HG03460 (cell line): ENCODE measurements around the gene FIS1.
"Not testable (repeated sequence)": the region's sequence is repeated elsewhere in the genome, so short reads cannot be mapped to it uniquely, and the experiment has no call there.

ENCODE experiments used
- ATAC-seq: cut with Tn5 transposase; IDR thresholded peaks from one replicate; pipeline ENCODE4 v1.9.1; 2021; ENCODE audit not compliant: unreplicated experiment

FIS1 gene

GRCh38 chr7:101244375-101245146, at the start of gene FIS1:
FIS1 (minus strand) TSS chr7:101245081; CDS start chr7:101245004, 77 bp downstream.
- peak; percentile 95 for ATAC-seq

GRCh38 chr7:101294039-101294831, 49.4 kb upstream of the FIS1 start:
- ATAC-seq: no peak

- ATAC-seq: not testable (repeated sequence)
Observed at GRCh38 chr7:101293069-101294021, 48.5 kb upstream of the FIS1 start.

- not testable (repeated sequence) for ATAC-seq
Observed at GRCh38 chr7:101292566-101292965, 47.7 kb upstream of the FIS1 start.

- not testable (repeated sequence) for ATAC-seq
Observed at GRCh38 chr7:101290186-101291037, 45.5 kb upstream of the FIS1 start.

GRCh38 chr7:101289687-101290086, 44.8 kb upstream of the FIS1 start:
- ATAC-seq: peak; percentile 85

GRCh38 chr7:101288439-101288838, 43.6 kb upstream of the FIS1 start:
- ATAC-seq: no peak

- no peak for ATAC-seq
Observed at GRCh38 chr7:101287032-101287431, 42.2 kb upstream of the FIS1 start.

GRCh38 chr7:101285880-101286279, 41.0 kb upstream of the FIS1 start:
- not testable (repeated sequence) for ATAC-seq

GRCh38 chr7:101285171-101285570, 40.3 kb upstream of the FIS1 start:
- no peak for ATAC-seq

- not testable (repeated sequence) for ATAC-seq
Observed at GRCh38 chr7:101280912-101281311, 36.0 kb upstream of the FIS1 start.

- no peak for ATAC-seq
Observed at GRCh38 chr7:101278461-101279292, 33.8 kb upstream of the FIS1 start.

GRCh38 chr7:101277155-101277554, 32.3 kb upstream of the FIS1 start:
- no peak for ATAC-seq

GRCh38 chr7:101273206-101273605, 28.3 kb upstream of the FIS1 start:
- no peak for ATAC-seq

- ATAC-seq: no peak
Observed at GRCh38 chr7:101271021-101271420, 26.1 kb upstream of the FIS1 start.

- no peak for ATAC-seq
Observed at GRCh38 chr7:101269664-101270063, 24.8 kb upstream of the FIS1 start.

- ATAC-seq: no peak
Observed at GRCh38 chr7:101265622-101266516, 21.0 kb upstream of the FIS1 start.

GRCh38 chr7:101264102-101264706, 19.3 kb upstream of the FIS1 start:
- ATAC-seq: not testable (repeated sequence)
